GM19467 (cell line): Measurements from ENCODE around the gene KDELR1.
"Not testable (repeated sequence)": the region's sequence is repeated elsewhere in the genome, so short reads cannot be mapped to it uniquely, and the experiment has no call there.

ENCODE experiments used
- ATAC-seq: cut with Tn5 transposase; IDR thresholded peaks from one replicate; pipeline ENCODE4 v1.9.1; 2021; ENCODE audit warnings: mild to moderate bottlenecking, moderate library complexity; ENCODE audit not compliant: unreplicated experiment

The KDELR1 gene

DNA sequence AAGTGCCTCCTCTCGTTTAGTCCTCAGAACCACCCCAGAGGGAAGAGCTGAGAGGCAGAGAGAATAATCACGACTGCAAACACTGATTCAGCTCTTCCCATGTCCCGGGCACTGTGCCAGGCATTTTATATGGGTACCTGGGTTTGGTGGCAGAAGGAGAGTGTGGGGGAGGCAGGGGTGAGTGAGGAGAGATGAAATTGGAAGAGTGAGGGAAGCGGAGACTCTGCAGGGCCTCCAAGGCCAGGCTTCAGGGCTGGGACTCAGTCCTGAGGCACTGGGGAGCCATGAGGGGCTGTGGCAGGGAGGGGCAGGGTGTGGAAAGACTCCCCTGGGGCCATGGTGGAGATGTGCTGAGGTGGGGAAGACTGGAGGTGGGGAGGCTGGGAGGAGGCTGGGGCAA is 18.4 kb downstream of the KDELR1 start:
- ATAC-seq, result no peak

DNA sequence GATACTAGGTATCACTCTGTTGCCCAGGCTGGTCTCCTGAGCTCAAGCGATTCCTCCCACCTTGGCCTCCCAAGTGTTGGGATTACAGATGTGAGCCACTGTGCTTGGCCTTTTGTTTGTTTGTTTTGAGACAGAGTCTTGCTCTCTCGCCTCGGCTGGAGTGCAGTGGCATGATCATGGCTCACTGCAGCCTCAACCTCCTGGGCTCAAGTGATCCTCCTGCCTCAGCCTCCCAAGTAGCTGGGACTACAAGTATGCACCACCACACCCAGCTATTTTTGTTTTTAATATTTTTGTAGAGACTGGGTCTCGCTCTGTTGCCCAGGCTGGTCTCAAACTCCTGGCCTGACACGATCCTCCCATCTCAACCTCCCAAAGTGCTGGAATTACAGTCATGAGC is 19.6 kb downstream of the KDELR1 start:
- not testable (repeated sequence) for ATAC-seq

DNA sequence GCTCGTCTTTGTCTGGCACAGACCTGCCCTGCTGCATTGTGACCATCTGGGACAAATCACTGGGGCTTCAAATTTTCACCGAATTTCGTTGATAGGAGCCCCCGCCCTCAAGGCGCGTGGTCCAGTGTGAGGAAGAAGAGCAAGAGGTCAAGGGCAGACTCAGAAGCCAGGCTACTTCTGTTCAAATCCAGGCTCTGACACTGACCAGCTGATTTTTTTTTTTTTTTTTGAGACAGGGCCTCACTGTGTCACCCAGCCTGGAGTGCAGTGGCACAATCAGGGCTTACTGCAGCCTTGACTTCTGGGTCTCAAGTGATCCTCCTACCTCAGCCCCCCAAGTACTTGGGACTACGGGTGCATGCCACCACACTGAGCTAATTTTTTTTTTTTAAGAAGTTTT is 20.0 kb downstream of the KDELR1 start:
- ATAC-seq, result no peak

DNA sequence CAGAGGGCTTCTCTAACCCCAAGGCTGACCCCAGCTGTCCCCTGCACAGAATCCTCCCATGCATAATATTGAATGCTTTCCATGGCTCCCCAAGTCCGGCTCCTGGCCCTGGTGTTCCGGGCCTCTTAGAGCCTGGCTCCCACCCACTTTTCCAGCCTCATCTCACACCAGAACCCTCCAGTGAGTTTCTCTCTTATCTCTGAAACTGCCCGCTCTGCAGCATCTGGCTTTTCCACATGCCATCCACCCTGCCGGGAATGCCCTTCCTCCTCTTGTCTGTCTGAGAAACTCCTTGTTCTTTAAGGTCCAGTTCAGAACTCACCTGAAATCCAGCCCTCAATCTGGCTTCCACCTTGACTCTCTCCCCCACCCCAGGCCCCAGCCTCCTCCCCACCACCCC is 20.4 kb downstream of the KDELR1 start:
- ATAC-seq, result no peak

DNA sequence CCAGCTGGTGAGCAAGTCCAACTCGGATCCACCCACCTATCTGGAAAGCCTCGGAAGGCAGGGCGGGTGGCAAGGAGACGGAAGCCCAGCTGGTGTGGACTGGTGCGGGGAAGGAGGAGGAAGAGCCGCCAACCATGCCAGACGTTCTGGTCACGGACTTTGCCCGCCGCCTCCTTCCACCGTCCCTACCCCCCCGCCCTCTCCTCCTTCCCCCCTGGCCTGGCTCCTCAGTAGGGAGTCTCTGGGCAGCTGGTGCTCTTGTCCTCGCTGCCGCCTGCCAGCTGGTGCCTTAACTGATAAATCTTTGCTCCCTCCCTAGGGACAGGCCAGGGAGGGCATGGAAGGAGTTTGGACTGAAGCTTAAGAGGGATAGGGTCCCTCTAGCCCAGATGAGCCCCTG is 22.4 kb downstream of the KDELR1 start:
- ATAC-seq, result no peak

DNA sequence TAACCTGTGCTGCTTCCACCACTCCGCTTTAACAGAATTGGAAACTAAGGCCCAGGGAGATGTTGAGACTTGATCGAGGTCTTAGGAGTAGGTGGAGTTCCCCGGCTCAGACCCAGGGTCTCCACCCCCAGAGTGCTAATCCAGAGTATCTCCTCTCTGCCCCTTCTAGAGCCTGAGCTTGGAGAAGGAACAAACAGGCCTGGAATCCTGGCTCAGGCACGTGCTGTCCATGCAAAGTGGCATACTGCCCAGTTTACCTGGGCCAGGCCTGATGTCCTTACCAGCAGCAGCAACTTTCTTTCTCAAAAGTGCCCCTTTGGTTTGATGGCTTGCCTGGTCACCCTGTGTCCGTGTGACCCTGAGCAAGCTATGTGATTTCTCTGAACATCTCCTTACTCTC is 23.5 kb downstream of the KDELR1 start:
- ATAC-seq, result no peak

DNA sequence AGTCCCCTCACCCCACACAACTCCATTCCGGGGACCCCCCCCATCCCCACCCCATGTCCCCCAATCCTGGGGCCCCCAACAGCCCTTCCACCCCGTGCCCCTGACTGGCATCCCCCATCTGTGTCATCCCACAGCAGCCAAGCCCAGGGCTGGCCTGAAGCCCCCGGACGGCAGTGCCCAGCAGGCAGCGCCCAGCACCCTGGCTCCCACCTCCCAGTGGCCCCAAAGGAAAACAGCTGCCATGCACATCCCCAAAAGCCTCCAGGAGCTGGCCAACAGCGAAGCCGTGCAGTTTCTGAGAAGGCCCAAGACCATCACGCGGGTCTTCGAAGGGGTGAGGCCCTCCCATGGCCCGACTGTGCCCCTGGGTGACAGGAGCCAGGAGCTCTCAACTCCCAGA is 25.7 kb downstream of the KDELR1 start:
- ATAC-seq, result no peak

DNA sequence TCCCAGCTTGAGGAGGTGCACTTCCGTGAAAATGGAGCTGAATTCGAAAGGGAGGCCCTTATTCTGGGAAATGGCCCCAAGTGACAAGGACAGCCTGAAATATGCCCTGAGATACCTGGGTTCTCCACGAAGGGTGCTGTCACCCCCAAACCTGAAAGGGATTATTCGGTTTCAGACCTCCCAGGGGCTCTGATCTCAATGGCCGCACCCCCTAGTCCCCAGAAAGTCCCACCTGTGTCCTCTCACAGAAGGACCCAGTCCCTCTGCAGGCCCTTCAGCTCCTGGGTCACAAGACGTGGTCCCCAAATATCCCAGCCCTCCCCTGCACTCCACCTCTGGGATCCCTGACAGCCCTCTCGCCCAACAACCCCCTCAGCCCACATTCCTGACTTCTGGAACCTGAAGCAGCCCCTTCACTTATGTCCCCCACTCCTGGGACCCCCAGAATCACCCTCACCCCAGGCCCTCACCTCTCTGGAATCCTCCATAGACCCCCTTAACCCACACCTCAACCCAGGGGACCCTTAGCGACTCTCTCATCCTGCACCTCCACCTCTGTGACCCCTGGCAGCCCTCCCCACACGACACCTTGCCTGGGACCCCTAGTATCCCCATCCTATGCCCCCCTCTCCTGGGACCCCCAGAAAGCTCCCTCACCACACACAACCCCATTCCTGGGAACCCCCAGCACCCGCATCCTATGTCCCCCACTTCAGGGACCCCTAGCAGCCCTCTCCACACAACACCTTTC is 26.6 kb downstream of the KDELR1 start:
- ATAC-seq, result no peak

DNA sequence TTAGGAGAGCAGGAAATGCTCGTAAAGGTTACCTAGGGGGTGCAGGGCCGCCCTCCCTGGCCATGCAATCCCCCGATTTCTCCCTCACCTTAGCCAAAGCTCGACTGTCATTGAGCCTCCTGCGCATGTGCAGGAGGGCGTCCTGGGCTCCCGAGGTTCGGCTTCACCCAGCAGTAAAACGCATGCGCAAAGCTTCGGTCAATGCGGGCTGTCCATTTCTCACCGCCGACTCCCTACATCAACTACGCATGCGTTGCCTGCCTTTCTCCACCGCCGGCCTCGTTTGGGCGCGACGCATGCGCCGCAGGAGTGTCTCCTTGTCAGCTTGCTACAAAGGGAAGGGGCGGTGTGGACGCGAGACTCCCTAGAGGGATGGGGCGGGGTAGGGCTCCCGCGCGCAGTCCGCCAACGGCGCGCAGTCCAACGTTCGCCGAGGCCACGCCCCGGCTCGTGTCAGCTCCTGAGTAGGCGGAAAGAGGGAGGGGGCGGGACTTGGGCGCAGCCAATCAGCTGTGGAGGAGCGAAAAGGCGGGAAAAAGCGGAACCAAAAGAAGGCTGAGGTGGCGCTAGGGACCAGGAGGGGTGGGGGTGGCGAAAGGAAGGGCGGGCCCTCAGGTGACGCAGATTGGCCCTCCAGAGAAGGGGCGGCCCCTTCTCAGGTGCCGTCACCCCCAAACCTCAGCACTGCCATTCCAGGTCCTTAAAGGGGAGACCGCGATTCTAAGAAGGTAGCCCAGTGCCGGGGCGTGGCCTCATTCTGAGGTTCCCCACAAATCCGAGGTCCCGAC is 27.3 kb downstream of the KDELR1 start, which contains the start of the genes SYNGR4 and TMEM143:
Gene SYNGR4, plus strand, starts transcription at position 558 of the 788 bp plus-strand sequence. CDS start 1,476 bp downstream, outside the sequence.
Gene TMEM143, minus strand, starts transcription at position 131 of the 788 bp plus-strand sequence. Its CDS starts 20 bp downstream, at position 111.
- ATAC-seq, result peak; percentile 77

DNA sequence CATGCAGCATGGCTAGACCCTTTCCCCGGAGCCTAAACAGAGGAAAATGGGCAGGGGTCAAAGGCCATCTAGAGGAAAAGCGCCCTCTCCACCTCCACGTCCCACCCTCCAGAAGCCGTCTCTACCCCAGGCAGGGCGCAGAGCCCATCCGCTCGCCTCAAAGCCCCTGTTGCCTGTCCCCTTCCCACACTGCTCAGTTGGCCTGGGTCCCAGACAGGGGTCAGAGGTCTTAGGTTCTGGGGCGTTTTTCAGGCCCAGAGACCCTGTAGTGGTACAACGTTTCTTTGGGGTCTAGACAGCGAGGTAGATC is 27.9 kb downstream of the KDELR1 start:
- peak; percentile 8 for ATAC-seq

DNA sequence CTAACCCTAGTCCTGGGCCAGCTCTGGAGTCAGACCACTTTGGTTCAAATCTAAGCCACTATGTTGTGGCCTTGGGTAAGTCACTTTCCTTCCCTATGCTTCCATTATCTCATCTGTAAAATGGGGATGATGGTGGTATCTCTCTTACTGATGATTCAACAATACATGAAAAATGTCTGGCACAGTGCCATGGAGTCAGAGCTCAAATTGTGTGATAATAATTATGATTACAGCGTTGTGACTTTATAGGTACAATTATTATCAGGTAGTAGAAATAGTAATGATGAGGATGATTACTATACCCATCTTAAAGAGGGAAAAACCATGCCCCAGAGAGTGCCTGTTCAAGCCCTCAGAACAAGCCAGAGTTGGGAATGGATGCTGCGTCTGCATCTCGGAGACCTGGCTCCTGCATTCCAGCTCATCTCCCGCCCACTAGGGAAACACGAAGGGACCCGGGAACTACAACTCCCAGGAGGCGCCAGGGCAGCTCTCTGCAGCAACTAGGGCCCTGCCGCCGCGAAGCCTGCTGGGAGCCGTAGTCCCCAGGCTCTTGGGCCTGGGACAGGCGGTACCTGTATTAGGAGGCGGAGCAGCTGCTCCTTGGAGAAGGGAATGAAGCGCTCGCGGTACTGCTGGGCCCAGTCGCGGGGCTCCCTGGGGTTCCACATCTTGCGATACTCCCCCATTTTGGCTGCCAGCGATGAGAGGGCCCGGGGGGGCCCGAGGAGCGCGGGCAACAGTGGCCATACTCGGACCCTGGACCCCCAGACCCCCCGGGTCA is 28.4 kb downstream of the KDELR1 start:
- peak; percentile 43 for ATAC-seq

DNA sequence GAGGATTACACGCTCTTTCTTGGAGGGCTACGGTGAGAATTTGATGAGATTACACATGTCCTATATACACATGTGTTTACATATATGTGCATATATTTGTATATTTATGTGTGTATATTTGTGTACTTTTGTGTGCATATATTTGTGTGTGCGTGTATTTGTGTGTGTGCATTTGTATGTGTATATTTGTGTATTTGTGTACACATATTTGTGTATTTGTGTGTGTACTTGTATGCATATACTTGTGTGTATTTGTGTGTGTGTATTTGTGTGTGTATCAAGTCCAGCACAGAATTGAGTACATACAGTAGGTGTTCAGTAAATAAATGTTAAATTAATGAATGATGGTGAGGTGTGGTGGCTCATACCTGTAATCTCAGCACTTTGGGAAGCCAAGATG is 29.4 kb downstream of the KDELR1 start:
- no peak for ATAC-seq

DNA sequence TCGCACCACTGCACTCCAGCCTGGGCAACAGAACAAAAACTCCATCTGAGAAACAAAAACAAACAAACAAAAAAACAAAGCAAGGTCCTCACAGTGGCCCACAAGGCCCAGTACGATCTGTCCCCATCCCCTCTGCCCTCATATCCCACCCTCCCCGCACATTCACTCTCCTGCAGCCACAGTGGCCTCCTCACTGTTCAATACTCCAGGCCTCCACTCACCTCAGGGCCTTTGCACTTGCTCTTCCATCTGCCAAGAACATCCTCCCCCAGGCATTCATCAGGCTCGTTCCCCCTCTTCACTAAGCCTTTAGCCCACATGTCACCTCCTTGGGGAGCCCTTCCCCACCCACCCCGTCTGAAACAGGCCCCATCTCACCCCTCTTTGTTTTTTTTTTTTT is 32.2 kb downstream of the KDELR1 start:
- ATAC-seq, result no peak

DNA sequence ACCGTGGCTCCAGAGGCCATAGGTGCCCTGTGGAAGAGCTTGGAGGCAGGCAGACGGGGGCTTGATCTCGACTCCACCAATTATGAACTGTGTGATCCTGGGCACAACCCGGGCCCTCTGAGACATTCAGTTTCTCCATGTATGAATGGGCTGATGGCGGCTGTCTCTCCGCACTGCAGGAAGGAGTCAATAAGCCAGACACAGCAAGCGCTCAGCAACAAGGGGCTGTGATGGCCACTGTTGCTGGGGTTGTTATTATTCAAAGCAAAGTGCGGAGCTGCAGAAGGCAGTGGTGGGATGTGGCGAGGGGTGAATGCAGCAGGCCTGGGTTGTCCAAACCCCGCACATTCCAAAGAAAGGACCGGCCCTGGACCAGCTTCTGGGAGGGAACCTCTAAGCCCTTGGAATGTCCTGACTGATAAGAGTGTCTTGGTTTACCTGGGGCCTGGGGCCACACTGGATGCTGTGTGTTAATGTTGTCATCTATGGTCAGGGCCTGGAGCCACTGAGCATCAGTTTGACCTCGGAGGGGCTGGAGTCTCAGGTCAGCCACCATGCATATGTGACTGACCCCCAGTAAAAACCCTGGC is 35.9 kb downstream of the KDELR1 start:
- no peak for ATAC-seq

DNA sequence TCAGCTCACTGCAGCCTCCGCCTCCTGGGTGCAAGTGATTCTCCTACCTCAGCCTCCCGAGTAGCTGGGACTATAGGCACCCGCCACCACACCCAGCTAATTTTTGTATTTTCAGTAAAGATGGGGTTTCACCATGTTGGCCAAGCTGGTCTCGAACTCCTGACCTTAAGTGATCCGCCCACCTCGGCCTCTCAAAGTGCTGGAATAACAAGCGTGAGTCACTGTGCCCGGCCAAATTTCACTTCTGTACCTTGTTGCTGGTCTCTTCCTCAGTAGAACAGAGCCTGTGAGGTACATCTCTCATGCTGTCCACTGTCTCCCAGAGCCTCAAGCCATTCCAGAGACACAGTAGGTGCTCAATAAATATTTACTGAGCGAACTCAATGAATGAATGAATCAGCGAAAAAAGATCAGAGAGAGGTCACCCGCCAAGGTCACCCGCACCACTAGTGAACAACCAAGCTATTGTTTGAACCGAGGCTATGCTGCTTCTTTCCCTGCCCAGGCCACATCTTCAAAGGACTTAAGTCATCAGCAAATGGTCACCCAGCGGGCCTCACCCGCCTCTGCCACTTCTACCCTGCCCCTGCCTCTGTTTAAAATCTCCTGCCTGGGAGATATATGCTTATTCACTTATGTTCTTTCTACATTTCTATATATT is 36.9 kb downstream of the KDELR1 start:
- ATAC-seq, result no peak

DNA sequence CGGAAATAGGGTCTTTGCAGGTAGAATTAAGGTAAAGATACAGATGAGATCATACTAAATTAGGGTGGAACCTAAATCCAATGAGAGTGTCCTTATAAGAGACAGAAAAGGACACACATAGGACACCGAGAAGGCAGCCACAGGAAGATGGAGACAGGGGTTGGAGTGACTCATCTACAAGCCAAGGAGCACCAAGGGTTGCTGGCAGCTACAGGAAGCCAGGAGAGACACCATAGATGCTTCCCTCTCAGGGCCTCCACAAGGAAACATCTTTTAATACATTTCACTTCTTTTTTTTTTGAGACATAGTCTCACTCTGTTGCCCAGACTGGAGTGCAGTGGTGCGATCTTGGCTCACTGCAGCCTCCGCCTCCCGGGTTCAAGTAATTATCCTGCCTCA is 37.7 kb downstream of the KDELR1 start:
- ATAC-seq, result no peak

DNA sequence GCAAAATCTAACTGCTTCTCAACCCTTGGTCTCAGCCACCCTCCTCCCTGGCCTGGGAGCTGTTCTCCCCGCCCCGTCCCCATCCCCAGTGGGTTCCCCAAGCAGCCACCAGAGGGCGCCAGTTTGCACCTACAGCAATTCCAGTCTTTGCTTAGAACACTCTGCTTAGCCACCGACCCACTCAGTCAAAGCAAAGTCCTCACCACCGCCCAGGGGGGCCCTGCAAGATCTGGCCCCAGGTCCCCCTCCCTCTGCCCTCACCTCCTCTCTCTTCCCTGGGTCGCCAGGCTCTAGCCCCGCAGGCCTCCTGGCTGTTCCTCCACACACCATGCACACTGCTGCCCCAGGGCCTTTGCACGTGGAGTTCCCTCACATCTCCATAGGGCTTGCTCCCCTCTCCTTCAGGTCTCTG is 40.0 kb downstream of the KDELR1 start:
- no peak for ATAC-seq

DNA sequence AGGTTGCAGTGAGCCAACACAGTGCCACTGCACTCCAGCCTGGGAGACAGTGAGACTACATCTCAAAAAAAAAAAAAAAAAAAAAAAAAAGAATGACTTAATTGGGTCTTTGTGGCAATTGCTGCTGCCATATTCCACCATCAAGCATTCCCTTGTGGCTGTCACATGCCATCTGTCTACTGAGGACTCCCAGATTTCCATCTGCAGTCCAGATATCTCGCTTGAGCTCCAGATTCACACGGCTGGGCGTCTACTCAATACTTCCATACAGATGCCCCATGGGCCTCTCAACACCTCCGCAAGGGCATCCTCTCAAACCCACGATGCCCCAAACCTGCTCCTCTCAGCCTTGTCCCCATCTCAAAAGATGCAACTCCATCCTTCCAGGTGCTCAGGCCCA is 40.5 kb downstream of the KDELR1 start:
- ATAC-seq, result no peak

DNA sequence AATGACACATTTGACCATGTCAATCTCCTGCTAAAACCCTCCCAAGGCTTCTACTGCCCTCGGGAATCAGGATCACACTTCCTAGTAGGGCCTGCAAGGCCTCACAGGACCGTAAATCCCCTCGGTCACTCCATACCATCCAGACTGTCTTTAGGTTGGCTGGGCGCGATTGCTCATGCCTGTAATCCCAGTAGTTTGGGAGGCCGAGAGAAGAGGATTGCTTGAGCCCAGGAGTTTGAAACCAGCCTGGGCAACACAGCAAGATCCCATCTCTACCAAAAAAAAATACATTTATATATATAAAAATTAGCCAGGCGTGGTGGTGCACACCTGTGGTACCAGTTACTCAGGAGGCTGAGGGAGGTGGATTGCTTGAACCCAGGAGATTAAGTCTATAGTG is 42.6 kb downstream of the KDELR1 start:
- no peak for ATAC-seq

DNA sequence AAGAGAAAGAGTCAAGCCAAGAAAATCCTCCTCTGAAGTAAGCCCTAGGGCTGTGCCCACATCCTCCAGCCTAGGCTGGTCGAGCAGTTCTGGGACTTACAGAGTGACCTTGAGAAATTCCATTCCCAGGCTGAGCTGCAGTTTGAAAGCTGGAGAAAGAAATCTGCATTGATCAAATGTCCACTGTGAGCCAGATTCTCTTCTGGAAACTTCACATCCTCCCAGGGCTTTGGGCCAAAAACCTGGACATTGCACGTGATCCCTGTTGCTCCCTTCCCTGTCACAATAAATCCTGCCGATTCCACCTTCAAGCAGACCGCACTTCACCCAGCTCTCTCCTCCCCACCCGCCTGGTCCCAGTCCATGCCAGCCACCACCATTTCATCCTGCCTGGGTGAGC is 43.3 kb downstream of the KDELR1 start:
- no peak for ATAC-seq

DNA sequence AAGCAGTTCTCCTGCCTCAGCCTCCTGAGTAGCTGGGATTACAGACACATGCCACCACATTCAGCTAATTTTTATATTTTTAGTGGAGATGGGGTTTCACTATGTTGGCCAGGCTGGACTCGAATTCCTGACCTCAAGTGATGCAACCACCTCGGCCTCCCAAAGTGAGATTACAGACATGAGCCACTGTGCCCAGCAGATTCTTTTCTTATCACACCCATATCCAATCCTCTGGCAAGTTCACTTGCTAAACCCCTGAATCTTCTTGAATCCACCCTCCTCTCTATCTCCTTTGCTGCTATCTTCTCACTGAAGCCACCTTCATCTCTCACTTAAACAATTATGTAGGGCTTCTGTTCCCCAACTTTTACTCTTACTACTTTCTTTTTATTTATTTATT is 45.2 kb downstream of the KDELR1 start:
- ATAC-seq, result no peak
